Measurements from ENCODE around the gene DLK2. TPM values are rescaled to one million over a fixed set of nuclear protein-coding genes. Genes with fewer than 3 reads are reported as not detected.

Gene DLK2
- total RNA-seq, 1 experiment from 2014 or later, result 1.4 TPM

- Histone ChIP-seq H3K27me3 (ENCODE audit: low read length) (no peaks in the 10 kb centered on the region), H3F3A (ENCODE audit: low read length, unreplicated experiment) (no peaks in the 10 kb centered on the region), H3K79me2 (ENCODE audit: low read length) (peaks cover 46% of the 10 kb centered on the region), H3K9ac (ENCODE audit: low read length) (no peak overlapping the region), H3K4me3 (ENCODE audit: low read length) (no peak overlapping the region), H4K20me1 (ENCODE audit: low read length) (peaks cover 12% of the 10 kb centered on the region; the same call in 1 of the 2 replicates), H3K36me3 (ENCODE audit: low read depth, low read length) (peaks cover under 1% of the 10 kb centered on the region; the same call in 1 of the 2 replicates), H3K9me3 (ENCODE audit: low read length) (no peaks in the 10 kb centered on the region), H3K9me2 (replicated peaks; ENCODE audit: low read length) (no peaks in the 10 kb centered on the region), H3K27ac (ENCODE audit: low read length) (no peak overlapping the region), H3K4me2 (ENCODE audit: low read length) (no peak overlapping the region), H3K4me1 (ENCODE audit: insufficient read depth, low read length) (peaks cover 4% of the 10 kb centered on the region; the same call in 1 of the 2 replicates), H2AFZ (ENCODE audit: low read length) (no peak overlapping the region)
- POLR2A ChIA-PET (ENCODE audit: unreplicated experiment), result no interaction called here
- CTCF ChIA-PET, result no interaction called here
- TF ChIP-seq CTCF (conservative IDR thresholded peaks at IDR 0.05; ENCODE audit: low read depth, low read length) (no peak), EZH2 (IDR thresholded peaks at IDR 0.05; ENCODE audit: low read length, unreplicated experiment) (no peak), EZH2phosphoT487 (IDR thresholded peaks at IDR 0.05; ENCODE audit: borderline replicate concordance, low read length) (no peak)
- intact Hi-C loops (cut with micrococcal nuclease), result no loop called here
- ATAC-seq (no peak), DNase-seq (no peak)
- BruUV-seq (replicated peaks), result no TSS peak
Measured at GRCh38 chr6:43493833-43494232, 38.5 kb upstream of the DLK2 start.

- TF ChIP-seq EZH2 (IDR thresholded peaks at IDR 0.05; ENCODE audit: low read length, unreplicated experiment) (no peak), EZH2phosphoT487 (IDR thresholded peaks at IDR 0.05; ENCODE audit: borderline replicate concordance, low read length) (no peak)
- H2AFZ ChIP-seq (ENCODE audit: low read length), result no peak overlapping the region
- H3K9ac ChIP-seq (ENCODE audit: low read length), result no peak overlapping the region
- peaks cover 13% of the 10 kb centered on the region; the same call in 1 of the 2 replicates for H4K20me1 ChIP-seq (ENCODE audit: low read length)
- H3K27ac ChIP-seq (ENCODE audit: low read length), result no peak overlapping the region
- H3K4me2 ChIP-seq (ENCODE audit: low read length), result no peak overlapping the region
- H3K4me3 ChIP-seq (ENCODE audit: low read length), result no peak overlapping the region
- intact Hi-C loops (cut with micrococcal nuclease), result no loop called here
- H3K9me3 ChIP-seq (ENCODE audit: low read length), result no peaks in the 10 kb centered on the region
- ChIA-PET CTCF (no interaction called here), POLR2A (ENCODE audit: unreplicated experiment) (no interaction called here)
- no peaks in the 10 kb centered on the region for H3F3A ChIP-seq (ENCODE audit: low read length, unreplicated experiment)
- peaks cover 46% of the 10 kb centered on the region for H3K79me2 ChIP-seq (ENCODE audit: low read length)
- H3K27me3 ChIP-seq (ENCODE audit: low read length), result no peaks in the 10 kb centered on the region
- no peaks in the 10 kb centered on the region for H3K9me2 ChIP-seq (replicated peaks; ENCODE audit: low read length)
- DNase-seq, result no peak
- peaks cover 4% of the 10 kb centered on the region; the same call in 1 of the 2 replicates for H3K4me1 ChIP-seq (ENCODE audit: insufficient read depth, low read length)
- H3K36me3 ChIP-seq (ENCODE audit: low read depth, low read length), result no peaks in the 10 kb centered on the region; the same call in 1 of the 2 replicates
- no peak for ATAC-seq
- no TSS peak for BruUV-seq (replicated peaks)
Measured at GRCh38 chr6:43493230-43493629, 37.9 kb upstream of the DLK2 start.

GRCh38 chr6:43492673-43493072 is 37.3 kb upstream of the DLK2 start:
- H2AFZ ChIP-seq (ENCODE audit: low read length), result no peak overlapping the region
- CTCF ChIA-PET, result no interaction called here
- H3K9ac ChIP-seq (ENCODE audit: low read length), result no peak overlapping the region
- POLR2A ChIA-PET (ENCODE audit: unreplicated experiment), result no interaction called here
- H3K4me1 ChIP-seq (ENCODE audit: insufficient read depth, low read length), result peaks cover 4% of the 10 kb centered on the region; the same call in 1 of the 2 replicates
- no peaks in the 10 kb centered on the region for H3K9me3 ChIP-seq (ENCODE audit: low read length)
- BruUV-seq (replicated peaks), result no TSS peak
- DNase-seq, result no peak
- no peaks in the 10 kb centered on the region for H3K27me3 ChIP-seq (ENCODE audit: low read length)
- intact Hi-C loops (cut with micrococcal nuclease), result no loop called here
- peaks cover 13% of the 10 kb centered on the region; the same call in 1 of the 2 replicates for H4K20me1 ChIP-seq (ENCODE audit: low read length)
- peaks cover 46% of the 10 kb centered on the region for H3K79me2 ChIP-seq (ENCODE audit: low read length)
- no peak for TF ChIP-seq CTCF (conservative IDR thresholded peaks at IDR 0.05; ENCODE audit: low read depth, low read length)
- TF ChIP-seq EZH2phosphoT487 (IDR thresholded peaks at IDR 0.05; ENCODE audit: borderline replicate concordance, low read length), result no peak
- TF ChIP-seq EZH2 (IDR thresholded peaks at IDR 0.05; ENCODE audit: low read length, unreplicated experiment), result no peak
- H3K36me3 ChIP-seq (ENCODE audit: low read depth, low read length), result no peaks in the 10 kb centered on the region; the same call in 1 of the 2 replicates
- H3K9me2 ChIP-seq (replicated peaks; ENCODE audit: low read length), result no peaks in the 10 kb centered on the region
- H3K27ac ChIP-seq (ENCODE audit: low read length), result no peak overlapping the region
- ATAC-seq, result no peak
- H3F3A ChIP-seq (ENCODE audit: low read length, unreplicated experiment), result no peaks in the 10 kb centered on the region
- H3K4me2 ChIP-seq (ENCODE audit: low read length), result no peak overlapping the region
- no peak overlapping the region for H3K4me3 ChIP-seq (ENCODE audit: low read length)

All from PC-3 (cell line).